ENCODE measurements around the gene ACOT11.

The ACOT11 gene

GRCh38 chr1:54538538-54538937, 9.5 kb upstream of the ACOT11 start:
- DNase-seq = no peak

DNA sequence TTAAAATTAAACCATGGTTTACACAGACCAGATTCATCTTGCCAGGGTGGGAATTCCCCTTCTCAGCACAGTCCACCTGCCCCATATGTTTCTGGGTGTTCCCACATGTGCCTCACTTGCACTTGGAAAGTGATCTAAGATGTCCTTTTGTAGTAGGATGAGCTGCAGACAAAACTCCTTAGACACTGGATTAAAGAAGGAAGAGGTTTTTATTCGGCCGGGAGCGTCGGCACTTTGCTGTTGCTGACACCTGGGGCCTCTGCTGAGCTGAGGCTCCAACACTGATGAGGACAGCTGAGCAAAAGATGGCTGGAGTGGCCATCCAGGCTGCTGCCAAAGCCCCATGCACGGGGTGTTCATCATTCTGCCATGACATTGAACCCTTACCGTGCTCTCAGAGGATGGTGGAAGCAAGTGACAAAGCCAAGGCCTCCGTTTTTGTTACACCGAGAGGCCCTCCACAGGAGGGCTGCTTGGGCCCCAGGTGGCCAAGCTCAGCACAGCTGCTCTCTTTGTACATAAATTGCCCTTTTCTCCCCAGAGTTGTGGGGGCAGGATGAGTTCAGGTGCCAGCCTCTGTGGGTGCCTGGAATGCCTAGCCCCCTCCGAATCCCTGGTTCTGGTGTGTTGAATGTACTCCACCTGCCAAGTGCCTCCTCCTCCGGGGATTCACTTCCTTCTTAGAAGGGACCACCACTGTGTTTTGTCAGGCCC, 7.3 kb upstream of the ACOT11 start:
- no peak for DNase-seq

DNA sequence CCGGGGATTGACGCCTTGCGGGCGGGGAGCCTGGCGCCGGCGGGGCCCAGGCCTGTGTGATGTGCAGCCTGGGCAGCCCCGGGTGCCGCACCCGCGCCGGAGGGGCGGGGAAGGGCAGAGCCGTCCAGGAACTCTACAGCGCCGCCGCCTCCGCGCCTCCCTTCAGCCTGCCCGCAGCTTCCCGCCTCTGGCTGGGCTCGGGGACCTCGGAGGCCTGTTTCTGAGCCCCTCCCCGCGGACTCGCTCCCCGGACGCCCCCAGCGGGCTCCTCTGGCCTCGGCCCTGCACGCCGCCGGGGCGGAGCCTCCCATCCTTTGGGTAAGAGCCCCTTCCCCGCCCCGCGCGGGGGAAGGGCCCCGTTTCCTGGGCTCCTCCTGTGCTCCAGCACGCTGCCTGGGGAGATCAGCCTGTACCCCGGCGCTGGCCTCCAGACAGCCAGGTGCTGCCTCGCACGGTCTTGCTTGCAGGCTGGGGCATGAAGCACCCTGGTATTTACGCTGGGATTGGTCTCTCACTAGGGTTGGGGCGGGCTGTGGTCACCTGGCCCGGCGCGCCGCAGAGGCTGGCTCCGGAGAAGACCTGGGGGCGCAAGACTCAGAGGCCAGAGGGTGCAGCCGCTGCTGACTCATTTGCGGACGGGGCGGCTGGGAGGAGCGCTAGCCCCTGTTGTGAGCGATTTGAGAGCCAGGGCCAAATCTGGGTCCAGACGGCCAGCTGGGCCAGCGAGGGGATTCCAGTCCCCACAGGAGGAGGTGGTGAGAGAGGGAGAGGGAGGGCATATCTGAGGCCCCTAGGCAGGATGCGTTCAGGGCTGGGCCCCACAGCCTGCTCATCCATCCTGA, 5.7 kb upstream of the ACOT11 start:
- DNase-seq = peak; percentile 34

GRCh38 chr1:54542962-54543539, 5.0 kb upstream of the ACOT11 start:
- no peak for DNase-seq

DNA sequence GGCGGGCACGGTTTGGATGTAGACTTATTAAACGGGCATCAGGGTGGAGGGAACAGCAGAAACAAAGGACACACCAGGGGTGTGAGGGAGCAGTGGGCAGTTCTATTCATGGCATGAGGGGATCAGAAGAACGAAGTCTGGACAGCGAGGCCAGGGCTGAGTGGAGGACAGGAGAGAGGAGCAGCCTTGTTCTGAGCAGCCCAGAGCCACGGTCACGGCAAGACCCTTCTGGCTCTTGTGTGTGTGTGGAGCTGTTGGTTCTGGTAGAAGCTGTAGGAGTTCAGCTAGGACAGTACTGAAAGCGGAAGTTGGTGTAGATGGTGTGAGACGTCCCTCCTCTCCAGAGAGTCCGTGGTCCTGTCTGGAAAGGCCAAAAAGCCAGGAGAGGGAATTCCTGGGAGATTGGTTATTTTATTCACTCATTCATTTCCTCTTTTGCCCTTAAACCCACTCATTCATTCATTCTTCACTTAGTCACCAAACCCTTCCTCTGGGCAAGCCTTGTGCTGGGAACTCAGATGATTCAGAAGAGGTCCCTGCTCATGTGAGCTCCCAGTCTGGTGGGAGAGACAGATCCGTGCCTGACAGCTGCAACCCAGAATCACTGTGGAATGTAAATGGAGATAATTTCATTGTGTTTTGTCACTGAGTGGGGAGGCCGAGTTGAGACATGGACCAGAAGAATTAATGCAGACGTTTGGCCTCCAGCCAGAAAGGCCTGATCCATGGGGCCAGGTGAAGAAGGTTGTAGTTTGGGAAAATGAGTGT, 4.1 kb upstream of the ACOT11 start:
- no peak for DNase-seq

- DNase-seq = no peak
Measured at GRCh38 chr1:54545916-54546635, 2.0 kb upstream of the ACOT11 start.

- DNase-seq = no peak
Measured at GRCh38 chr1:54546651-54547401, 1.2 kb upstream of the ACOT11 start.

GRCh38 chr1:54548389-54549044, 489 bp downstream of the ACOT11 start:
- no peak for DNase-seq

GRCh38 chr1:54549181-54549924, 1.3 kb downstream of the ACOT11 start:
- no peak for DNase-seq

- no peak for DNase-seq
Measured at GRCh38 chr1:54551891-54552290, 3.9 kb downstream of the ACOT11 start.

DNA sequence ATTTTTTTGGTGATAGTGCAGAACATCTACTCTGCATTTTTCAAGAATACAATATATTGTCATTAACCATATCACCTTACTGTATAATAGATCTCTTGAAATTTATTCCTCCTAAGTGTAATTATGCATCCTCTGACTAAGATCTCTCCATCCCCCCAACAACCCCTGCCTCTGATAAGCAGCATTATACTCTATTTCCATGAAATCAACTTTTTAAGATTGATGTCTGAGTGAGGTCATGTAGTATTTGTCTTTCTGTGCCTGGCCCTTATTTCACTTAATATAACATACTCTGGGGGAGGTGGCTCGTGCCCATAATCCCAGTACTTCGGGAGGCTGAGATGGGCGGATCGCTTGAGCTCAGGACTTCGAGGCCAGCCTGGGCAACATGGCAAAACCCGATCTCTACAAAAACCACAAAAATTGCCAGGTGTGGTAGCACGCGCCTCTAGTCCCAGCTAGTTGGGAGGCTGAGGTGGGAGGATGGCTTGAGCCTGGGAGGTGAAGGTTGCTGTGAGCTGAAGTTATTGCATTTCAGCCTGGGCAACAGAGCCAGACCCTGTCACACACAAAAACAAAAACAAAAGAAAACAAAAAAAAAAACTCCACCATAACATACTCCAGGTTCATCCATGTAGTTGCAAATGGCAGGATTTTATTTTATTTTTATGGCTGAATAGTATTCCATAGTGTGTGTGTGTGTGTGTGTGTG, 5.7 kb downstream of the ACOT11 start:
- no peak for DNase-seq

GRCh38 chr1:54556110-54556509, 8.1 kb downstream of the ACOT11 start:
- no peak for DNase-seq

GRCh38 chr1:54557671-54558355, 9.8 kb downstream of the ACOT11 start:
- no peak for DNase-seq

GRCh38 chr1:54558434-54559030, 10.5 kb downstream of the ACOT11 start:
- DNase-seq = no peak

DNA sequence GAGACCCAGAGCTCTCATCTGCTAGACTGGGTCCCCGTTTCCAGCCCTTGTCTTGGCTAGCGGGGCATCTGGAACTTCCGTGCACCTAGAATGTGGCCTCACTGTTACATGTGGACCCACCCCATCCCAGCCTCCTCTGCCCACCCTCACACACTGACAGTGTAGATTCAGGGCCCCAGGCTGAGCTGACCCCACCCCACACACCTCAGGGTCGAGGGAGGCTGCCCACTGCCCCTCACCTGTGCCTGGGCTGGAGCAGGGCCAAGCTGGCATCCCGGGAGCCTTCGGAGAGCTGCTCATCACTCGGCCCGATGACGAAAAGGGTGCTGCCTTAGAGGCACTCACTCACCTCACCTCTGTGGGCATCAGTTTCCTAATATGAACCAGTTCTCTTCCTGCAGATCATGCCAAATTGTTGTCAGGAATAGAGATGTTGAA, 11.1 kb downstream of the ACOT11 start:
- DNase-seq = no peak

- no peak for DNase-seq
Measured at GRCh38 chr1:54559771-54560231, 11.8 kb downstream of the ACOT11 start.

DNA sequence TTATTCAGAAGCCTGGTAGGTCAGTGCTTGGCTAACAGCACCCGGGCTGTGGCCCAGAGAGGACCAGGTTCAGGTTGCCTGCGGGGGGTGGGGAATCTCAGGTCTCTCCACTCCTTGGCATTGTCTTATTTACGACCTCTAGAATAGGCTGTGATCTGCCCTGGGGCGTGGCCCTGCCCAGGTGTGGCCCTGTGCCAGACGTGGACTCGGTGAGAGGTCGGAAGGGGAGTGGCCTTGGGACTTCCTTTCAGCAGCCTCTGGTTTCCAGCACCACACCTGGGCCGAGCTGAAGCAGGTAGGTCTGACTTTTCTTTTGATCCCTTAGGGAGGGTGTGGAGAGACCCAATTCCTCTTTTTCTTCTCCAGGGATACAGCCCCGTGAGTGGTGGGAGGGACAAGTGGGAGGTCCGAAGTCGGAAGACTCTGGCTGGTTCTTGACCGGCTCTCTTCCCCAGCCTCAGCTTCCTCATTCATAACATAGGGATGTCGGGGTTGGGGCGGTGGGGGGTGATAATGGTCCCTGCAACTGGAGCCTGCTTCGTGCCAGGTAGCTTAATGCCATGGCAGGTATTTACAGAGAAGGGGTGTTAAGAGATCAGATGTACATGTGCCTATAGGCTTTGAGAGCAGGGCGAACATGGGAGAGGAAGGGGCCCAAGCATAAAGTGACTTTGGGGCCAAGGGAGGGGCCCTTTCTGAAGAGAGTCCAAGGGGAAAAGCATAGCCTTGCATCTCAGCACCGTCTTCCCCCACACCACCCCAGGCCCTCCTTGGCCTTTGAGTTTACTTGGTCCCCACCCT, 16.5 kb downstream of the ACOT11 start:
- no peak for DNase-seq

GRCh38 chr1:54565113-54565501, 17.1 kb downstream of the ACOT11 start:
- no peak for DNase-seq
